Activated naive CD4-positive, alpha-beta T cell treated with anti-CD3 and anti-CD28 coated beads, Interleukin-2, amount 50 U/mL, for 16 hours (primary cell): ENCODE measurements around the gene RSPRY1.
"Not testable (repeated sequence)": the region's sequence is repeated elsewhere in the genome, so short reads cannot be mapped to it uniquely, and the experiment has no call there.

Experiments used
- DNase-seq: peaks from one replicate; pipeline ENCODE4 v3.0.0-alpha.2; 2020

Gene RSPRY1

DNA sequence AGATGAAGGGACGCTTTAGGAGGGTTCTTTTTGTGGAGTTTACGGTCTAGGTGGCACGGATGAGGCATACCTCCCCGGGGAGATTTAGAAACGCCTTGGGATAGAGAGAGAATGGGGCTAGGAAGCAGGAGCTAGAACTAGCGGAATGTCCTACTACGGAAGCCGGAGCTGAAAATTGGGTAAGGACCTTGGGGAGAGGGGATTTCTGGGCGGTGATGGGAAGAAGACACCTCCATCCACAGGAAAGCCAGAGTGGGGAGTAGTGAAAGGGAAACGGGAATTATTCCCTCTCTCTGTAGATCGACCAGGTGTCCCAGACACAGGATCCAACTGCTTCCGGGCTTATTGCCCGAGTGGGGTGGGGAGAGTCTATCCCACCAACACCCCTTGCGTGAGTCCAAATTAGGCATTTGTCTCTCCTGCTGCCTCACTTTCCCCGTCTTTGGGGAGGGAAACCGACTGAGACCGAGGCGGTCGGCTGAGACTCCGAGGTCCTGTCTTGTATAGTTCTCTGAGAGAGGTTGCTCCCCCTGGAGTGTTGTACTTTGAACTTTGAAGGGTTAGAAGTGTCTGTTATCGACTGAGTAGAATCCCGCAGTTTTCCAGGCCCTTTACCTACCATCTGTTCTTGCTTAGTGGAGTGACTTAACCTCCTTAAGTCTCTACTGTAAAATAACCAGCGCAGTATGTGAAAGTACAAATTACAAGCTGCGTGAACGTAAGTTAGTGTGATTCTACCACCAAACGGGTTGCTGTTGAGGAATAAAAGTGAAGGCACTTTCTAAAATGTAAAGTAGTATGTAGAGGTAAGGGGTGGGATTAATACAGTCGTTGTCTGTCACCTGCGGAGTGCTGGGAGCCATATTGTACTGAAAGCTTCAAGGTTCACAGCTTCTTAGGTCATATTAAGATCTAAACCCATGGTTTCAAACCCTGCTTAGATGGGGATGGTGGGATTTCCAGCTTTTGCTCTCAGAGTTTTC, 1.0 kb downstream of the RSPRY1 start:
- DNase-seq: no peak

DNA sequence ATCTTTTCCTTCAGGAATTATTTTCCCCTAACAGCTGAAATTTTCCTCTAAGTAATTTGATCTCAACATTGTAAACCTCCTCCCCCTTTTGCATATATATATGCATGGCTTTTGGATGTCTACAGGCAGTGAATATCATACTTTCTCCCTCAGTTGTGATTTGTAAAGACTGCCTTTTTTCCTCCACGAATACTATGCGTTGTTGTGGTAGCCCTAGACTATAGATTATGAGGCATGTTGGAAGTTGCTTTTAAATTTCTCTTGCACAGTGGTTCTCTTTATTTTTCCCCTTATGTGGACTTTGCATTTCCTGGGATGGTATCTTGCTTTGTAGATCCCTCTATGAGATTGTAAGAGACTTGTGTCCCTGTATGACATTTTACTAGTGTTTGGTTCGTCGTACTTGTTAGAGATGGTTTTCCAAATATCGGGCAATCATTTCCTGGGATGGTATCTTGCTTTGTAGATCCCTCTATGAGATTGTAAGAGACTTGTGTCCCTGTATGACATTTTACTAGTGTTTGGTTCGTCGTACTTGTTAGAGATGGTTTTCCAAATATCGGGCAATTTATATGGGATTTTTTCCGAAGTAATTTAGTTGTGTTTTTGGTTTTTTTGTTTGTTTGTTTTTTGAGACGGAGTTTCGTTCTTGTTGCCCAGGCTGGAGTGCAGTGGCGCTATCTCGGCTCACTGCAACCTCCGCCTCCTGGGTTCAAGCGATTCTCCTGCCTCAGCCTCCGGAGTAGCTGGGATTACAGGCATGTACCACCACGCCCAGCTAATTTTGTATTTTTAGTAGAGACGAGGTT, 2.0 kb downstream of the RSPRY1 start:
- DNase-seq: not testable (repeated sequence)

DNA sequence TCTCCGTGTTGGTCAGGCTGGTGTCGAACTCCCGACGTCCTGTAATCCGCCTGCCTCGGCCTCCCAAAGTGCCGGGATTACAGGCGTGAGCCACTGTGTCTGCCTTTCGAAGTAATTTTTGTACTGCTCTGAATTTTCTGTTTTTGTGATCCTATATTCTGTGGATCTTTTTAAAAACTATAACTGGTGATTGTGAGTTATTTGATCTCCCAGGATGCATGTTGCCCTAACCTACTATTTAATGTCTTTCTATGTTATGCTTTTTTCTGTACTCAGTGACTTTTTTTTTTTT, 2.5 kb downstream of the RSPRY1 start:
- no peak for DNase-seq

DNA sequence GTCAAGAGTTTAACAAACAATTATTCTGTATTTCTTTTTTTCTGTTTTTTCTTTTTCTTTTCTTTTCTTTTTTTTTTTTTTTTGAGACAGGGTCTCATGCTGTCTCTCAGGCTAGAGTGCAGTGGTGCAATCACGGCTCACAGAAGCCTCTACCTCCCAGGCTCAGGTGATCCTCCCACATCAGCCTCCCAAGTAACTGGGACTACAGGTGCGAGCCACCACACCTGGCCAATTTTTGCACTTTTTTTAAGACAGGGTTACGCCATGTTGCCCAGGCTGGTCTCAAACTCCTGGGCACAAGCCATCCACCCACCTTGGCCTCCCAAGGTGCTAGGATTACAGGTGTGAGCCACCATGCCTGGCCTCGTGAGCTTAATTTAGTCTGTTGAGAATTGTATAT, 3.4 kb downstream of the RSPRY1 start:
- DNase-seq: not testable (repeated sequence)

DNA sequence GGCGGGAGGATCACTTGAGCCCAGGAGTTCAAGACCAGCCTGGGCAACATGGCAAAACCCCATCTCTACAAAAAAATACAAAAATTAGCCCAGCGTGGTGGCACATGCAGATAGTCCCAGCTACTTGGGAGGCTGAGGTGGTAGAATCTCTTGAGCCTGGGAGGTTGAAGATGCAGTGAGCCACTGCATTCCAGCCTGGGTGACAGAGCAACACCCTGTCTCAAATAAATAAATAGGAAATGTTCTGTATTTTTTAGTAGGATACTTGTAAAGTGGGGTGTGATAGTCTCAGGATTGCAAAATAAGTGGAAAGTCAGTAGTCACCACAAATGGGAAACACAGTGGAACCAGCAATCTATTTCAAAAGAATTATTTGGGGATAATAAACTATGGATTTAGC, 4.0 kb downstream of the RSPRY1 start:
- no peak for DNase-seq

DNA sequence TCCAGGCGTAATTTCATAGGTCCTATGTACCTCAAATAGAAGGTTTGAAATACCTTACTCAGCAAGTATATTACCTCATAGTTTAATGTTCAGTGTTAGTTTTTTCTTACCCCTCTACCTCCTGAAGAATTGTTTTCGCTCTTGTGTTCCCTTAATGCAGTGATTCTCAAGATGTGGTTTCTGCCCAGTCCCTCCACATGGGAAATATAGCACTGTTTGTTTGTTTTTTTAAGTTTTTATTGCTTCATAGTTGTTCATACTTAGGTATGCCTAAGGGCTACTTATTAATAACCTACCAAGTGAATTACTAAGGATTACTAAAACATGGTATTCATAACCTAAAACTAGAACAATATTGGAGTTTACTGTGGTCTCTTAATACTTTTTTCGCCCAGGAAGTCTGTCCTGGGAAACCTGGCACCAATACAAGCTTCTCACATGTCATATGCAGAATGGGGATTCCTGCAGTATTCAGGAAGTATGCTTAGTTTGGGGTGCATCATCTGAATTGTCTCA, 5.0 kb downstream of the RSPRY1 start:
- no peak for DNase-seq

DNA sequence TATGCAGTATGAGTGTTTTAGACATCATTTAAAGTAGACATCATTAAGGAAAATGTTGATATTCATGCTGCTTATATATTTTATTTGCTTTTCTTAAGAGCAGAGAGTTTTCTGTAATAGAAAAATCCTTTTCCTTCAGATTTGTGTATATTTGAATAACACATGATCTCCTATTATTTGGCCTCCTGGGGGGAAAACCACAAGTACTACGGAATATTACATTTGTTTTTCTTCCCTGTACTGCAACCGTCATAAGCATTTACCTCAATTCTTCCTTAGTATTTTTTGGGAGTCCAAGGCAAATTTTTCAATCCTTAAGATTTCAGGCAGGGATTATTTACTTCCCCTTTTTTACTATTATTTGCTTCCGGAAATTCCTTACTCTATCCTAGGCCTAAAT, 6.0 kb downstream of the RSPRY1 start:
- DNase-seq: no peak

DNA sequence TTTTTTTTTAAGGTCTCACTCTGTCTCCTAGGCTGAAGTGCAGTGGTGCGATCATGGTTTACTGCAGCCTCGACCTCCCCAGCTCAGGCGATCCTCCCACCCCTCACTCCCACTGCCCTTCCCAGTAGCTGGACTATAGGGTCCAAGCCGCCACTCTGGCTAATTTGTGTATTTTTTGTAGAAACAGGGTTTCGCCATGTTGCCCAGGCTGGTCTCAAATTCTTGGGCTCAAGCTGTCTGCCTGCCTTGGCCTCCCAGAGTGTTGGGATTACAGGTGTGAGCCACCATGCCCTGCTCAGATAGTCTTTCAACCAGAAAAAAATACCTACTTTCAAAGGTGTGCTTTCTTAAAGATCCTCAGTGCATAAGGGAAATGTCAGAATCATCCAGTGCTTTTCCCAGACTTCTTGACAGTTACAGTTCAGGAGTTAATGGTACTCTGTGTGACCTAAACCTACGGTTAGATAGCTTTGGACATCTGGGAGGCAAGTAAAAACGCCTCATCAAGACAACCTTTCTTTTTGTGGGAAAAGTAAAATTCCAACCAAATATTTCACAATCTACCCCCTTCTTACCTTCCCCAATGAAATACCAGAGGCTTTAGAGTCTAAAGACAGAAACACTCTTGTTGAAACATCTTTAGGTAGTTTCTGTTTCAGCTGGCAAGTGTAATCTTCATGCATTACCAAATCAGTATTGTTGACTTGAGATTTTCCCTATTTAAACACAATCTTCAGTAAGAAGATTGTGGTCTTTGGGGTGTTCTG, 6.8 kb downstream of the RSPRY1 start:
- no peak for DNase-seq

DNA sequence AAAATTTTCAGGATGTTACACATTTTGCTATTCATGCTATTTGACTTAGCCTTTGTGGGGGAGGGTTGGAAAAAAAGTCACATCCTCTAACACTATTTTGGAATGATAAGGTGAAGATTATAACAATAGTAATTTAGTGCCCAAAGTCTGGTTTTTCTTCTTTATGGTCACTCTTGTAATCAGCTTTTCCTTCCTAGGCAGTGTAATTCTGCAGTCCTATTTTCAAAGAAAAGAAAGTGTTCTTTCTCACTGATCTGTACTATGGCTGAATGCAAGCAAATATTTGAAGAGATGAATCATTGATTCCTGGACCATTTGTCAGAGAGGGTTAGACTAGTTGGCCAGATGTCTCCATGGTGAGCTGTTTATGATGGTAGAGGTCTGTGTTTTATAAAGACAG, 8.4 kb downstream of the RSPRY1 start:
- DNase-seq: no peak

DNA sequence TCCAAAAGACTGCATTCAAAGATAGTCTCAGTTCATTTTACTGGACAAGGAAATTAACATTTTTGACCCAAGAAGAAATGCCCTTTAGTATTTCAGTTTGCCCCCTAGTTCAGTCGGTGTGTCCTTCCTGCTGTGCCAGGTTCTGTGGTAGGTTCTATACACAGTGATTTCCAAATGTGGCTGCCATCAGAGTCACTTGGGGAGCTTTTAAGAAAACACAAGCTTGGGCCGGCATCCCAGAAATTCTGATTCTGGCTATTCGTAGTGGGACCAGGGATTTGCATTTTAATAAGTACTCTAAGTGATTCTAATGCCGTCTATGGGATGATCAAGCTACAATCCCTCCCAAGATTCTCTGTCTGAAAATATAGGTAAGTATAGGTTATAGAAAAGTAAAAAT, 10.2 kb downstream of the RSPRY1 start:
- DNase-seq: no peak

DNA sequence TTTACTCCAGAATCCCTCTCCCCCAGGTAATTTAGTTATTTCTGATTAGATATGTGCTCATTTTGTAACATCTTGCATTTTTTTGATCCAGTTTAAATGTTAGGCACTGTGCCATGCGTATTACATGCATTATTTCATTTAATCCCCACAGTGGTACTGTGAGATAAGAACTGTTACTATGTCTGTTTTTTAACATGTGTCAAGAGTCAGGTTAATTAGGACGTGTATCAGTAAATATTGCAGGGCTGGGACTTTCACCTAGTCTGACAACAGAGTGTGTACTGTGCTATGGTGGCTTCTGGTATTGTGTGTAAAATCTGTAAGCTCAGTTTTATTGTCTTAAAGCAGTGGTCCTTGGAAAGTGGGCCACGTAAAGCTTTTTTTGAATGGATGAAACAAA, 10.6 kb downstream of the RSPRY1 start:
- no peak for DNase-seq

DNA sequence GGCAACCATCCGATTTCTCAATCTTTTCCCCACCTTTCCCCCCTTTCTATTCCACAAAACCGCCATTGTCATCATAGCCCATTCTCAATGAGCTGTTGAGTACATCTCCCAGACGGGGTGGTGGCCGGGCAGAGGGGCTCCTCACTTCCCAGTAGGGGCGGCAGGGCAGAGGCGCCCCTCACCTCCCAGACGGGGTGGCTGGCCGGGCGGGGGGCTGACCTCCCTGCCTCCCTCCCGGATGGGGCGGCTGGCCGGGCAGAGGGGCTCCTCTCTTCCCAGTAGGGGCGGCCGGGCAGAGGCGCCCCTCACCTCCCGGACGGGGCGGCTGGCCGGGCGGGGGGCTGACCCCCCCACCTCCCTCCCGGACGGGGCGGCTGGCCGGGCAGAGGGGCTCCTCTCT, 14.2 kb downstream of the RSPRY1 start:
- not testable (repeated sequence) for DNase-seq

DNA sequence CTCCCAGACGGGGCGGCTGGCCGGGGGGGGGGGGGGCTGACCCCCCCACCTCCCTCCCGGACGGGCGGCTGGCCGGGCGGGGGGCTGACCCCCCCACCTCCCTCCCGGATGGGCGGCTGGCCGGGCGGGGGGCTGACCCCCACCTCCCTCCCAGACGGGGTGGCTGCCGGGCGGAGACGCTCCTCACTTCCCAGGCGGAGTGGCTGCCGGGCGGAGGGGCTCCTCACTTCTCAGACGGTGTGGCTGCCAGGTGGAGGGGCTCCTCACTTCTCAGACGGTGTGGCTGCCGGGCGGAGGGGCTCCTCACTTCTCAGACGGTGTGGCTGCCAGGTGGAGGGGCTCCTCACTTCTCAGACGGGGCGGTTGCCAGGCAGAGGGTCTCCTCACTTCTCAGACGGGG, 14.8 kb downstream of the RSPRY1 start:
- DNase-seq: not testable (repeated sequence)

DNA sequence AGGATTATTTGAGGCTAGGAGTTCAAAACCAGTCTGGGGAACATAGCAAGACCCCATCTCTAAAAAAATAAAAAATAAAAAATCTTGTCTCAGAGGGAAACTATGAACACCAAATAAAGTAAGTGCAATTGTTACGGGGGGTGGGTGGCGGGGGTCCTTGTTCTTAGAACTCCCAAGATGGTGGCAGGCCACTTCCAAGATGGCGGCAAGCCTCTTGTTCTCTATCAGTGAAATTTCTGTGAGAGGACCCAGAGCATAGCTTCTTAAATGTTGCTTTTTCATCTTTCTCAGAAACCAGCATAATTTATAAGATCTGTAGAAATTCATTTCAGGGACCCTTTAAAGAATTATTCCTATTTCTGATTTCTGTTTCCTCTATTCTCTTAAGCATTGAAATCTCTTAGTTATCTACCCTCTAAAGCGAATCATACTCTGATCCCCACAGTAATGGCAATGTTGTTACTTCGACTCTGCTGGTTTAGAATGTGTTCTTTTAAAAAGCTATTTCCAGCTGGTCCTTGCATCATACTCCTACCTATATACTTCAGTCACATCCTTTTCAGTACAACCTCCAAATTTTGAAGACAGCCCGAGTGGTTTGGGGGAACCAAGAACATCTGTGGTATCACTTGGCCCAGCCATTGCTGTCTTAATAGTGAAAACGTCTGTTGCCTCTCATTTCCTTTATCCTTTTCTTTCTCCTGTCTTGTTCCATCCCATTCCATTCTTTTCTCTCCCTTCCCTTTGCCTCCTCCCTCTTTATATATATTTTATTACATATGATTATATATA, 16.2 kb downstream of the RSPRY1 start:
- DNase-seq: no peak

DNA sequence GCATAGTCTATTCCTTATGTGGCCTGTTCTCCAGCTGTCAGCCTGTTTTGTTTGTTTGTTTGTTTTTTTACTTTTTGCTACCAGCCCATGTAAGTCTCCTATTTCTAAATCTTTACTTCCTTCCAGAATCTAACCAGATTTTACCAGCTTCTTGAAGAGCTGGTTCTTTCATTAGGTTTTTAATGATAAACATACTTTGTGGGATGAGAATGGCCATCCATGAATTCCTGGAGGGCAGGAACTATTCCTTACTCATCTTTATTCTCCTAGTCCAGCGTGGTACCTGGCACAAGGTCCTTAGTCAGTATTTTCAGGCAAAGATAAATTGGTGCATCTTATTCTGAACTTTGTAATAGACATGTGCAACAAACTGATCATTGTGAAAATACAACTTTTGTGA, 17.3 kb downstream of the RSPRY1 start:
- no peak for DNase-seq

DNA sequence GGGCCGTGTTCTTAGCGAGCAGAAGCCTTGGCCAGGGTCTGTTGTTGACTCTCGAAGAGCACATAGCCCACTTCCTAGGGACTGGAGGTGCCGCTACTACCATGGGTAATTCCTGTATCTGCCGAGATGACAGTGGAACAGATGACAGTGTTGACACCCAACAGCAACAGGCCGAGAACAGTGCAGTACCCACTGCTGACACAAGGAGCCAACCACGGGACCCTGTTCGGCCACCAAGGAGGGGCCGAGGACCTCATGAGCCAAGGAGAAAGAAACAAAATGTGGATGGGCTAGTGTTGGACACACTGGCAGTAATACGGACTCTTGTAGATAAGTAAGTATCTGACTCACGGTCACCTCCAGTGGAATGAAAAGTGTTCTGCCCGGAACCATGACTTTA, 18.5 kb downstream of the RSPRY1 start:
- DNase-seq: no peak

DNA sequence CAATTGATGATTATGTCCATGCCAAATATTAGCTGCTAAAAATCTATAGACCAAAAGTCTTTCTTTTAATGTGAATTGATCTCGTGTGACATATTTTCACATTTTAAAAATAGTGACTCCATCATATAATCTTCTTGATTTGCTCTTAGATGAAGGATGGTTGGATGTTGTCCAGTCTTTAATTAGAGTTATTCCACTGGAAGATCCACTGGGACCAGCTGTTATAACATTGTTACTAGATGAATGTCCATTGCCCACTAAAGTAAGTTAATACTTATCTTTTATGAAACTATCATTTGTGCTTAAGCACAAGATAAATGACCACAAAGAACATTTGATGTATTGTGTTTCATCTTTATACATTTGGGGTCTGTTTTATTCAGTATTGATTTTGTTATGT, 22.8 kb downstream of the RSPRY1 start:
- no peak for DNase-seq

DNA sequence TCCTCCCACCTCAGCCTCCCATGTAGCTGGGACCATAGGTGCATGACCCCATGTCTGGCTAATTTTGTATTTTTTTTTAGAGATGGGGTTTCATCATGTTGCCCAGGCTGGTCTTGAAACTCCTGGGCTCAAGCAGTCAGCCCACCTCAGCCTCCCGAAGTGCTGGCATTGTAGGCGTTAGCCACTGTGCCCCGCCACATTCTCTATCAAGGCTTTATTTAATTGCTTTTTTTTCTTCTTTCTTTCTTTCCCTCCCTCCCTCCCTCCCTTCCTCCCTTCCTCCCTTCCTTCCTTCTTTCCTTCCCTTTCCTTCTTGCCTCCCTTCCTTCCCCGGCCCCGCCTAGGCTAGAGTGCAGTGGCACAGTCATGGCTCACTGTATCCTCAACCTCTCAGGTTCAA, 23.7 kb downstream of the RSPRY1 start:
- no peak for DNase-seq

DNA sequence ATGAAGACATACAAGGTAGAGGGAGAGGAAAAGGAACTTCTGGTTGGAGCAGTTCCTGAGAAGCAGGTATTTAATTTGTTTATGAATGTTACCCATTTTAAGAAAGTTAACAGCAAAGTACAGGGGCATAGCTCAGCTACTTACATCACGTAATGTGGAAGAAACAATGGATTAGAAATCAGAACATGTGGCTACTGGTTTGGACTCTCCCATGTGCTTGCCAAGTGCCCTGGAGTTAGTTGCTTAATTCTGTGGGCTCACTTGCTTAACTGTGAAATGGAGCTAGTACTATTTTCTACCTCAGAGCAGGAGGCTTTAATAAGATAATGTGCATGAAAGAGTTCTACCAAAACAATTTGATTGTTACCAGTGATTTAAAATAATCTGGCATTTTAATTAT, 27.3 kb downstream of the RSPRY1 start:
- DNase-seq: no peak

DNA sequence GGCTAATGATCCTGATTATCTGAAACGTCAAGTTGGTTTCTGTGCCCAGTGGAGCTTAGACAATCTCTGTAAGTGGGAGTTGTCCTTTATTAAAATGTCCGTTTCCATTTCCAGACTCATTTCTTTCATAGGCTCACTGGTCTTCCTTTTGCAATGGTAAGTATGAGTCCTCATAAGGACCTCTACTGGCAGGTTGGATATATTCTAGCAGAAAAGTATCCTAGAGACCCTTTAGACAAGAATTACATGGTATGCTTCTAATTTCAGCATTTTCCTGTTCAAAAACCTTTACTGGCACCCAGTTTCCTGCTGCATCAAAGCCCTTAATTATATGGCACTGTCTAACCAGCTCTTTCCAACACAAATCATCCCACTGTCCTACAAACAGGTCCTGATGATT, 30.8 kb downstream of the RSPRY1 start:
- DNase-seq: no peak

DNA sequence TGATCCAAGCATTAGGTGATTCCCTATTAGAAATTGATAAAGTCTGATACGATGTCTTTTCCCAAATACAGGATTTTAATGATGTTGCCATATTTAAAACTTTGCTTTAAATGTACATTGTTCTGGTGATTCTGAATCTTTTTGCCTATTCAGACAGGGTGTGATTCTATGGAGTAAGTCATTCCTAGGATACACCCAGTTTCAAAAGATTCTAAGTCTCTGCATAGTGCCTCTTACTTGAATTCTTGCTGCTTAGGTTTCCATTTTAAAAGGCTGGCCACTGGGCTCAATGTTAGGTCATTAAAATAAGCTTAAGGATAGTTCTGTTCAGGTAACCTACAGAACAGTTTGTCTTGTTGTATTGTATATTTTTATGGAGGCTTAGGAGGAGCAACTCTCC, 36.9 kb downstream of the RSPRY1 start:
- DNase-seq: no peak

DNA sequence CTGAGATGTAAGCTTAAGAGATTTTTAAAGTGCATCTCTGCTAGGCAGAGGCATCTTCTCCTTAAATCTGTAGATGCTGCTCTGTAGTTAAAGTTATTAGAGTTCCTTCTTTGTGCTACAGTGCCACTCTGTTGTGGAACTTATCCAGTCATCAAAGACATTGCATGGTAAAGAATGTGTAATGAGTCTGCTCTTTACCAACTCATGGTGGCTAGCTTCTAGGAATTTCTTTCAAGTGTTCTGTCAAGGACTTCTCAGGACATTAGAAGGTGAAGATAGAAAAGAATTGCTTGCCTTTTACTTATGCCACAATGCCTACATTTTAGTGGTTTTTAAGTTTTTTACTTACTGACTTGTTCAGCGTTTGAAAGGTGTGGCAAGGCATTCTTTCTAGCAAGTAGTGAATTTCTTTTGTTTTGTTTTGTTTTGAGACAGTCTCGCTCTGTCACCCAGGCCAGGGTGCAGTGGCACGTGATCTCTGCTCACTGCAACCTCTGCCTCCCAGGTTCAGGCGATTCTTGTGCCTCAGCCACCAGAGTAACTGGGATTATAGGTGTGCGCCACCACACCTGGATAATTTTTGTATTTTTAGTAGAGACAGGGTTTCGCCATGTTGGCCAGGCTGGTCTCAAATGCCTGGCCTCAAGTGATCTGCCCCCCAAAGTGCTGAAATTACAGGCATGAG, 38.7 kb downstream of the RSPRY1 start:
- DNase-seq: no peak
